ENCODE data around the gene CEP89. TPM values are rescaled to one million over a fixed set of nuclear protein-coding genes. Genes with fewer than 3 reads are reported as not detected.
"Not testable (repeated sequence)": the region's sequence is repeated elsewhere in the genome, so short reads cannot be mapped to it uniquely, and the experiment has no call there.

CEP89 gene
- total and polyA plus RNA-seq, 5 donors: 5.6 to 11.3 (median 9.2) TPM

- DNase-seq (no peak), ATAC-seq (no peak)
- no peaks in the 10 kb centered on the region for H3K27me3 ChIP-seq (ENCODE audit: control insufficient read depth, insufficient read depth)
- 96% methylated on average over 3 of the region's 3 CpGs for WGBS
- H3K4me1 ChIP-seq (ENCODE audit: control insufficient read depth, insufficient read depth, low read length): no peaks in the 10 kb centered on the region
- no peaks in the 10 kb centered on the region for H3K9me3 ChIP-seq (ENCODE audit: control insufficient read depth, low read length)
- no peak overlapping the region for H3K4me3 ChIP-seq (ENCODE audit: low read length)
- no peak overlapping the region for H3K27ac ChIP-seq (ENCODE audit: low read length)
- intact Hi-C loops (cut with DNase I): no loop called here
Observed at GRCh38 chr19:32861596-32861995, 110.2 kb downstream of the CEP89 start.

- ATAC-seq: no peak
- H3K27ac ChIP-seq (ENCODE audit: low read length): no peak overlapping the region
- H3K4me1 ChIP-seq (ENCODE audit: control insufficient read depth, insufficient read depth, low read length): no peaks in the 10 kb centered on the region
- 92% methylated on average over 19 of the region's 19 CpGs for WGBS
- intact Hi-C loops (cut with DNase I): no loop called here
- H3K9me3 ChIP-seq (ENCODE audit: control insufficient read depth, low read length): no peaks in the 10 kb centered on the region
- no peak overlapping the region for H3K4me3 ChIP-seq (ENCODE audit: low read length)
- no peaks in the 10 kb centered on the region for H3K27me3 ChIP-seq (ENCODE audit: control insufficient read depth, insufficient read depth)
- DNase-seq: no peak
Observed at GRCh38 chr19:32859591-32859990, 112.2 kb downstream of the CEP89 start.

GRCh38 chr19:32858559-32858958 is 113.2 kb downstream of the CEP89 start:
- ATAC-seq (no peak), DNase-seq (no peak)
- Histone ChIP-seq H3K27ac (ENCODE audit: low read length) (no peak overlapping the region), H3K4me1 (ENCODE audit: control insufficient read depth, insufficient read depth, low read length) (no peaks in the 10 kb centered on the region), H3K27me3 (ENCODE audit: control insufficient read depth, insufficient read depth) (no peaks in the 10 kb centered on the region), H3K4me3 (ENCODE audit: low read length) (no peak overlapping the region), H3K9me3 (ENCODE audit: control insufficient read depth, low read length) (no peaks in the 10 kb centered on the region)
- intact Hi-C loops (cut with DNase I): no loop called here
- 93% methylated on average over 10 of the region's 10 CpGs for WGBS

- H3K4me3 ChIP-seq (ENCODE audit: low read length): no peak overlapping the region
- H3K27ac ChIP-seq (ENCODE audit: low read length): no peak overlapping the region
- ATAC-seq: no peak
- no peaks in the 10 kb centered on the region for H3K4me1 ChIP-seq (ENCODE audit: control insufficient read depth, insufficient read depth, low read length)
- no peak for DNase-seq
- no peaks in the 10 kb centered on the region for H3K9me3 ChIP-seq (ENCODE audit: control insufficient read depth, low read length)
- H3K27me3 ChIP-seq (ENCODE audit: control insufficient read depth, insufficient read depth): no peaks in the 10 kb centered on the region
- intact Hi-C loops (cut with DNase I): no loop called here
- 89% methylated on average over 13 of the region's 13 CpGs for WGBS
Observed at GRCh38 chr19:32858155-32858554, 113.6 kb downstream of the CEP89 start.

GRCh38 chr19:32857584-32857983 is 114.2 kb downstream of the CEP89 start:
- H3K9me3 ChIP-seq (ENCODE audit: control insufficient read depth, low read length): no peaks in the 10 kb centered on the region
- 90% methylated on average over 5 of the region's 5 CpGs for WGBS
- no peak overlapping the region for H3K27ac ChIP-seq (ENCODE audit: low read length)
- no peak for DNase-seq
- H3K4me1 ChIP-seq (ENCODE audit: control insufficient read depth, insufficient read depth, low read length): no peaks in the 10 kb centered on the region
- ATAC-seq: no peak
- intact Hi-C loops (cut with DNase I): no loop called here
- no peaks in the 10 kb centered on the region for H3K27me3 ChIP-seq (ENCODE audit: control insufficient read depth, insufficient read depth)
- no peak overlapping the region for H3K4me3 ChIP-seq (ENCODE audit: low read length)

GRCh38 chr19:32856818-32857217 is 114.9 kb downstream of the CEP89 start:
- H3K9me3 ChIP-seq (ENCODE audit: control insufficient read depth, low read length); H3K4me3 ChIP-seq (ENCODE audit: low read length); DNase-seq; intact Hi-C loops (cut with DNase I); H3K27ac ChIP-seq (ENCODE audit: low read length); ATAC-seq; H3K4me1 ChIP-seq (ENCODE audit: control insufficient read depth, insufficient read depth, low read length); H3K27me3 ChIP-seq (ENCODE audit: control insufficient read depth, insufficient read depth): not testable (repeated sequence)
- WGBS: 94% methylated on average over 7 of the region's 7 CpGs

- WGBS: 90% methylated on average over 6 of the region's 6 CpGs
- Histone ChIP-seq H3K4me1 (ENCODE audit: control insufficient read depth, insufficient read depth, low read length) (no peaks in the 10 kb centered on the region), H3K27ac (ENCODE audit: low read length) (no peak overlapping the region), H3K4me3 (ENCODE audit: low read length) (no peak overlapping the region), H3K9me3 (ENCODE audit: control insufficient read depth, low read length) (no peaks in the 10 kb centered on the region), H3K27me3 (ENCODE audit: control insufficient read depth, insufficient read depth) (no peaks in the 10 kb centered on the region)
- ATAC-seq (no peak), DNase-seq (no peak)
- intact Hi-C loops (cut with DNase I): no loop called here
Observed at GRCh38 chr19:32852216-32852615, 119.5 kb downstream of the CEP89 start.

- WGBS: no CpG with 5 or more reads among the region's 2 CpGs
- H3K4me1 ChIP-seq (ENCODE audit: control insufficient read depth, insufficient read depth, low read length); DNase-seq; intact Hi-C loops (cut with DNase I); H3K27ac ChIP-seq (ENCODE audit: low read length); H3K4me3 ChIP-seq (ENCODE audit: low read length); H3K9me3 ChIP-seq (ENCODE audit: control insufficient read depth, low read length); H3K27me3 ChIP-seq (ENCODE audit: control insufficient read depth, insufficient read depth); ATAC-seq: not testable (repeated sequence)
Observed at GRCh38 chr19:32848035-32848434, 123.7 kb downstream of the CEP89 start.

GRCh38 chr19:32843716-32844245 is 128.0 kb downstream of the CEP89 start:
- H3K27me3 ChIP-seq (ENCODE audit: control insufficient read depth, insufficient read depth): no peaks in the 10 kb centered on the region
- no peak overlapping the region for H3K27ac ChIP-seq (ENCODE audit: low read length)
- H3K4me1 ChIP-seq (ENCODE audit: control insufficient read depth, insufficient read depth, low read length): no peaks in the 10 kb centered on the region
- 94% methylated on average over 19 of the region's 19 CpGs for WGBS
- DNase-seq (no peak), ATAC-seq (no peak)
- no peaks in the 10 kb centered on the region for H3K9me3 ChIP-seq (ENCODE audit: control insufficient read depth, low read length)
- H3K4me3 ChIP-seq (ENCODE audit: low read length): no peak overlapping the region
- intact Hi-C loops (cut with DNase I): no loop called here

- H3K27ac ChIP-seq (ENCODE audit: low read length): no peak overlapping the region
- no peaks in the 10 kb centered on the region for H3K9me3 ChIP-seq (ENCODE audit: control insufficient read depth, low read length)
- no peaks in the 10 kb centered on the region for H3K27me3 ChIP-seq (ENCODE audit: control insufficient read depth, insufficient read depth)
- H3K4me3 ChIP-seq (ENCODE audit: low read length): no peak overlapping the region
- no peaks in the 10 kb centered on the region for H3K4me1 ChIP-seq (ENCODE audit: control insufficient read depth, insufficient read depth, low read length)
- no peak for ATAC-seq
- WGBS: 87% methylated on average over 8 of the region's 8 CpGs
- no peak for DNase-seq
- intact Hi-C loops (cut with DNase I): no loop called here
Observed at GRCh38 chr19:32842061-32842460, 129.7 kb downstream of the CEP89 start.

- no peak for DNase-seq
- intact Hi-C loops (cut with DNase I): no loop called here
- H3K4me3 ChIP-seq (ENCODE audit: low read length): no peak overlapping the region
- H3K4me1 ChIP-seq (ENCODE audit: control insufficient read depth, insufficient read depth, low read length): no peaks in the 10 kb centered on the region
- 73% methylated on average over 7 of the region's 7 CpGs for WGBS
- no peaks in the 10 kb centered on the region for H3K9me3 ChIP-seq (ENCODE audit: control insufficient read depth, low read length)
- no peaks in the 10 kb centered on the region for H3K27me3 ChIP-seq (ENCODE audit: control insufficient read depth, insufficient read depth)
- no peak for ATAC-seq
- no peak overlapping the region for H3K27ac ChIP-seq (ENCODE audit: low read length)
Observed at GRCh38 chr19:32837531-32837930, 134.2 kb downstream of the CEP89 start.

GRCh38 chr19:32833388-32833787 is 138.4 kb downstream of the CEP89 start:
- H3K4me1 ChIP-seq (ENCODE audit: control insufficient read depth, insufficient read depth, low read length); ATAC-seq; H3K27ac ChIP-seq (ENCODE audit: low read length); DNase-seq; intact Hi-C loops (cut with DNase I); H3K27me3 ChIP-seq (ENCODE audit: control insufficient read depth, insufficient read depth); H3K9me3 ChIP-seq (ENCODE audit: control insufficient read depth, low read length); H3K4me3 ChIP-seq (ENCODE audit: low read length): not testable (repeated sequence)
- 90% methylated on average over 7 of the region's 7 CpGs for WGBS

Measured in right cardiac atrium (tissue), 5 donors.